ENCODE results near the gene ROMO1. TPM values are rescaled to one million over a fixed set of nuclear protein-coding genes. Genes with fewer than 3 reads are reported as not detected.
A peak's percentile ranks its signal among the peaks of the same experiment; 100 is the strongest.

ROMO1 gene
- total RNA-seq (10 to 100 TPM; 38.6 to 65.1 (median 62.0) TPM), polyA plus RNA-seq (100 to 1,000 TPM; 275 to 310 TPM)

DNA sequence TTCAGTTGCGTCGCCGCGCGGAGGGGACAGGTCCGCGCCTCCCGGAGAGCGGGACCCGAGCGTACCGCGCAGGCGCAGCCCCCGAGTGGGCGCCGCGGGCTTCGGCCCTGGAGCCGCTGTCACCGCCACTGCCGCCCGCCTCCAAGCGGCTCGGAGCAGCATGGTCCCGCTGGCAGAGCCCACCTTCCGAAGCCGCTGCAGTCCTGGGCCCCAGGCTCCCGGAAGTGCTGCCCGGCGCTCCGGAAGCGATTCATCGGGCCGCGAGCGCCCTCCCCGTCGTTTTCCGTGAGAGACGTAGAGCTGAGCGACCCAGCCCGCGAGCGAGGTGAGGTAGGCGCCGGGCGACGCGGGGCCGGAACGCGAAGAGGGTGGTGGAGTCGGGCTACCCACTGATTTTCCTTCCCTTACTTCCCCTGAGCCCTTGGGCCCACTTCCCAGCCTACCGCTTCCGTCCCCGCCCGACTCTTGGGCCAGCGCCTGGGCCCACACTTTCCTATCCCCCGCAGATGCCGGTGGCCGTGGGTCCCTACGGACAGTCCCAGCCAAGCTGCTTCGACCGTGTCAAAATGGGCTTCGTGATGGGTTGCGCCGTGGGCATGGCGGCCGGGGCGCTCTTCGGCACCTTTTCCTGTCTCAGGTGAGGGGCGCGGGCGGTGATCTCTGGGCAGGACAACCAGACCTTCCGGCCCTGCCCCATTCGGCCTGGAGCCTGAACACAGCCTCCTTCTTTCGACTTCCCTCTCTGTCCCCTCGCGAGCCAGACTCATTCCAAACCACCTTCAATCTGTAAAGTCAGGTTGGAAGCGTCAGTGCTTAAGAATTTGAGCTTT, at the start of gene ROMO1, which contains the start of gene NFS1:
Gene ROMO1, plus strand, starts transcription at position 279 of the 830 bp plus-strand sequence. Its CDS starts 228 bp downstream, at position 507.
Gene NFS1, minus strand, starts transcription at position 226 of the 830 bp plus-strand sequence. Its CDS starts 64 bp downstream, at position 162.
- peak; percentile 74 to 93 (median 80) for DNase-seq
- TF ChIP-seq, protein P1, sequence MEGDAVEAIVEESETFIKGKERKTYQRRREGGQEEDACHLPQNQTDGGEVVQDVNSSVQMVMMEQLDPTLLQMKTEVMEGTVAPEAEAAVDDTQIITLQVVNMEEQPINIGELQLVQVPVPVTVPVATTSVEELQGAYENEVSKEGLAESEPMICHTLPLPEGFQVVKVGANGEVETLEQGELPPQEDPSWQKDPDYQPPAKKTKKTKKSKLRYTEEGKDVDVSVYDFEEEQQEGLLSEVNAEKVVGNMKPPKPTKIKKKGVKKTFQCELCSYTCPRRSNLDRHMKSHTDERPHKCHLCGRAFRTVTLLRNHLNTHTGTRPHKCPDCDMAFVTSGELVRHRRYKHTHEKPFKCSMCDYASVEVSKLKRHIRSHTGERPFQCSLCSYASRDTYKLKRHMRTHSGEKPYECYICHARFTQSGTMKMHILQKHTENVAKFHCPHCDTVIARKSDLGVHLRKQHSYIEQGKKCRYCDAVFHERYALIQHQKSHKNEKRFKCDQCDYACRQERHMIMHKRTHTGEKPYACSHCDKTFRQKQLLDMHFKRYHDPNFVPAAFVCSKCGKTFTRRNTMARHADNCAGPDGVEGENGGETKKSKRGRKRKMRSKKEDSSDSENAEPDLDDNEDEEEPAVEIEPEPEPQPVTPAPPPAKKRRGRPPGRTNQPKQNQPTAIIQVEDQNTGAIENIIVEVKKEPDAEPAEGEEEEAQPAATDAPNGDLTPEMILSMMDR (IDR thresholded peaks at IDR 0.05), result no peak
- peak within 1 kb of the TSS; percentile 75 to 82 (median 78) for H3K27ac ChIP-seq
- peak; percentile 90 to 97 (median 94) for ATAC-seq
- H3K9me3 ChIP-seq, result no peaks in the 10 kb centered on the region
- no peaks in the 10 kb centered on the region for H3K27me3 ChIP-seq
- H3K36me3 ChIP-seq, result peaks cover 5 to 29% (median 11%) of the 10 kb centered on the region in 3 donors
- H3K4me3 ChIP-seq, result peak within 1 kb of the TSS; percentile 69 to 93 (median 90)
- peaks cover 0 to 15% (median 6%) of the 10 kb centered on the region in 3 donors for H3K4me1 ChIP-seq
- 0% methylated on average over 67 to 81 of the region's 81 CpGs for WGBS, 2 donors
- no peak for FAIRE-seq
- intact Hi-C loops (cut with DNase I), result no loop called here

DNA sequence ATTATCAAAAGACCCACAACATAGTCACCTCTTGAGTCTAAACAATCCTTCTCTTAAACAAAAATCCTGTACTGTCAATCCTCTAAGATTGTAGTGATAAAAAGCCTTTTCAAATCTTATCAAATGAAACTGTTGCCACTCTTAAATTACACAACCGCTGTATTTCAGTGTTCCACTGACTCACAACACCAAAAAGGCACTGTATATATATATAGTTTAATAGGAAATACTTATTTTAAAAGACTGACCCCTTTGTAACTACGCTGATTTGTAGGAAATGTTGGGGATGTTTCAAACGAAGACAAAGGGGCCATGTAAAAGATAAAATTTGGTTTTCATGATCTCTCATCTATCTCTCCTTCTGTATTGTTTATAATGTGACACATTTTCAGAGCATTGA, 48.6 kb upstream of the ROMO1 start:
- 69 to 76% methylated on average over 3 of the region's 3 CpGs for WGBS, 2 donors
- DNase-seq, result no peak
- ATAC-seq, result no peak
- intact Hi-C loops (cut with DNase I), result no loop called here
- no peaks in the 10 kb centered on the region for H3K4me1 ChIP-seq
- H3K27me3 ChIP-seq, result no peaks in the 10 kb centered on the region
- H3K27ac ChIP-seq, result no peak overlapping the region
- H3K4me3 ChIP-seq, result no peak overlapping the region
- FAIRE-seq, result no peak
- peaks cover 0 to 19% (median 19%) of the 10 kb centered on the region in 3 donors for H3K36me3 ChIP-seq
- H3K9me3 ChIP-seq, result no peaks in the 10 kb centered on the region
- TF ChIP-seq, protein P1 (IDR thresholded peaks at IDR 0.05), result no peak

DNA sequence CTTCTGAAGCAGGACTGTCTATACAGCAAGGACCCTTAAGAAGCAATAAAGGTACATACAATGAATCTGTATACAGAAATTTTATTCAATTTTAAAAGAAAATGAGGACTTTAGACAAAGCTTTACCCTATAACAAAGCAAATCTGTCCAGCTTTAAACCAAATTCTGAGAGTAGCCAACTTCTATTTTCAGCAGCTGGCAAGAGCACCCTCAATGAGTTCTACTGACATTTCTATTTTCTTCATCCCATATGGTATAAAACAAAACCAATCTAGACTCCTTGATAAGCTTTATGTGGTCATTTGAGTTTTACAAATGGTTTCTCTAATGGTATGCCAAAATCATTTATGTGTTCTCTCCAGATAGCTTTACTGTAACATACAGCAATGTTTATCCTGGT, 47.2 kb upstream of the ROMO1 start:
- TF ChIP-seq, protein P1 (IDR thresholded peaks at IDR 0.05), result no peak
- Histone ChIP-seq H3K27me3 (no peaks in the 10 kb centered on the region), H3K27ac (no peak overlapping the region), H3K36me3 (peaks cover 0 to 19% (median 19%) of the 10 kb centered on the region in 3 donors), H3K4me1 (peaks cover 0 to under 1% (median 0%) of the 10 kb centered on the region in 3 donors), H3K4me3 (no peak overlapping the region), H3K9me3 (no peaks in the 10 kb centered on the region)
- DNase-seq (no peak), ATAC-seq (no peak), FAIRE-seq (no peak)
- intact Hi-C loops (cut with DNase I), result no loop called here

DNA sequence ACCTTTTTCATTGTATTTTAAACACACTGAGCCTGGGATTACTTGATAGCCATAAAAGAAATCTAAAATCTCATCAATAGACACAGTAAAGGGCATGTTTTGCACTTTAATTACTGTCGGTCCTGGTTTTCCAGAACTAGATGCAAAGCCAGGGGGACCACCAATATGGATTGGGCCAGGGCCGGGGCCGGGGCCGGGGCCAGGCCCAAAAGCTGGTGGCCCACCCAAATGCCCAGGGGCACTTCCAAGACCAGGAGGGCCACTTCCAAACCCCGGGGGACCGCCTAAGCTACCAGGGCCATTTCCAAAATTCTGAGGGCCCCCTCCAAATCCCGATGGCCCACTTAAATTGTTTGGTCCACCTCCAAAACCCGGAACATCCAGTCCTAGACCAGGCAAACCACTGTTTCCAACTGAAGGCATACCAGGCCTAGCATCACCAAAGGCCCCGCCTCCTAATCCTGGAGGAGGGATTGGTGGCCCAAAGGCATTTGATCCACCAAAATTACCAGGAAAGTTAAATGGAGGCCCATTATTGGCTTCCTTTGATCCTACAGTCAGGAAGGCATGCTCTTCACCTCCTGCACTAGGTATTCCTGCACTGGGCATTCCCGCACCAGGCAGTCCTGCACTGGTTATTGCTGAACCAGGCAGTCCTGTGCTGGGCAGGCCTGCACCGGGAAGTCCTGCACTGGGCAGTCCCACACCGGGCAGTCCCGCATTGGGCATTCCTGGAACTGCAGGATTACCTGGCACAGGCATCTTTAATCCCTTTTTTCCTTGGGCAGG, 46.4 kb upstream of the ROMO1 start:
- no peak overlapping the region for H3K4me3 ChIP-seq
- H3K9me3 ChIP-seq, result no peaks in the 10 kb centered on the region
- DNase-seq (no peak), ATAC-seq (no peak), FAIRE-seq (no peak)
- TF ChIP-seq, protein P1 (IDR thresholded peaks at IDR 0.05), result no peak
- WGBS, 2 donors, result 97 to 99% methylated on average over 13 of the region's 13 CpGs
- H3K4me1 ChIP-seq, result peaks cover 0 to 6% (median under 1%) of the 10 kb centered on the region in 3 donors
- H3K27ac ChIP-seq, result no peak overlapping the region
- H3K27me3 ChIP-seq, result no peaks in the 10 kb centered on the region
- intact Hi-C loops (cut with DNase I), result no loop called here
- peaks cover 0 to 19% (median 19%) of the 10 kb centered on the region in 3 donors for H3K36me3 ChIP-seq

Measured in pancreas (tissue), 10 donors.